ENCODE results near the gene NSMCE1. TPM values are rescaled to one million over a fixed set of nuclear protein-coding genes. Genes with fewer than 3 reads are reported as not detected.
"Not testable (repeated sequence)": the region's sequence is repeated elsewhere in the genome, so short reads cannot be mapped to it uniquely, and the experiment has no call there.

Gene NSMCE1
- total RNA-seq, 1 donor from 2014 or later, result 21.0 TPM

- TF ChIP-seq, protein P1, sequence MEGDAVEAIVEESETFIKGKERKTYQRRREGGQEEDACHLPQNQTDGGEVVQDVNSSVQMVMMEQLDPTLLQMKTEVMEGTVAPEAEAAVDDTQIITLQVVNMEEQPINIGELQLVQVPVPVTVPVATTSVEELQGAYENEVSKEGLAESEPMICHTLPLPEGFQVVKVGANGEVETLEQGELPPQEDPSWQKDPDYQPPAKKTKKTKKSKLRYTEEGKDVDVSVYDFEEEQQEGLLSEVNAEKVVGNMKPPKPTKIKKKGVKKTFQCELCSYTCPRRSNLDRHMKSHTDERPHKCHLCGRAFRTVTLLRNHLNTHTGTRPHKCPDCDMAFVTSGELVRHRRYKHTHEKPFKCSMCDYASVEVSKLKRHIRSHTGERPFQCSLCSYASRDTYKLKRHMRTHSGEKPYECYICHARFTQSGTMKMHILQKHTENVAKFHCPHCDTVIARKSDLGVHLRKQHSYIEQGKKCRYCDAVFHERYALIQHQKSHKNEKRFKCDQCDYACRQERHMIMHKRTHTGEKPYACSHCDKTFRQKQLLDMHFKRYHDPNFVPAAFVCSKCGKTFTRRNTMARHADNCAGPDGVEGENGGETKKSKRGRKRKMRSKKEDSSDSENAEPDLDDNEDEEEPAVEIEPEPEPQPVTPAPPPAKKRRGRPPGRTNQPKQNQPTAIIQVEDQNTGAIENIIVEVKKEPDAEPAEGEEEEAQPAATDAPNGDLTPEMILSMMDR (IDR thresholded peaks at IDR 0.05; ENCODE audit: unreplicated experiment), result no peak
- DNase-seq (ENCODE audit: low spot score), result no peak
Measured at GRCh38 chr16:27293343-27293742, 24.8 kb upstream of the NSMCE1 start.

DNA sequence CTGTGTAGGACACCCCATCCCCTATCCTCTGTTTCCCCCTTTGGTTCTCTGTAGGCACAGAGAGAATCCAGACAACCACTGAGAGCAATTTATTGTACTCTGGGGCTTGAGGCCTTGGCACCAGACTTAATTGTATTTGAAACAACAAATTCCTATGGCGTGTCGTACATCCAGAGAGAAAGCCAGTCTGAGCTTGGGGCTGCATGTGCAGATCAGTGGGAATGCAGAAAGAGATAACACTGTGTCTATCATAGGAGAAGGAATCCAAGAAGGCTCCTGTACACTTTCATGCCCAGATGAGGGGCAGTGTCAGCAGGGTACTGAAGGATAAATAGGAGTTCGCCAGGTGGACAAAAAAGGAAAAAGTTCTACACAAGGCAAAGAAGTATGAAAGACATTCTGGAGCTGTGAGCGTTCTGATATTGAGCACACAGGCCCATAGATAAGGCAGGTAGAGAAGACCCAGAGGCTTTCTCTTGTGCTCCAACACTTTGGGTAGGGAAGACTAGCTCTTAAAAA lies 23.2 kb upstream of the NSMCE1 start:
- Mint-ChIP-seq H3K27me3 (ENCODE audit: unreplicated experiment) (peaks cover 7% of the 10 kb centered on the region), H3K4me3 (ENCODE audit: unreplicated experiment) (no peak overlapping the region)

More at GRCh38 chr16:27293343-27293742, 24.8 kb upstream of the NSMCE1 start:
- no peaks in the 10 kb centered on the region for H3K36me3 Mint-ChIP-seq (ENCODE audit: low read depth, unreplicated experiment)
- no peak overlapping the region for H3K4me3 Mint-ChIP-seq (ENCODE audit: unreplicated experiment)
- H3K27me3 Mint-ChIP-seq (ENCODE audit: unreplicated experiment), result peaks cover 3% of the 10 kb centered on the region
- H3K27ac Mint-ChIP-seq (ENCODE audit: unreplicated experiment), result no peak overlapping the region
- no peaks in the 10 kb centered on the region for H3K9me3 Mint-ChIP-seq (ENCODE audit: unreplicated experiment)
- H3K4me1 Mint-ChIP-seq (ENCODE audit: unreplicated experiment), result peaks cover 7% of the 10 kb centered on the region

DNA sequence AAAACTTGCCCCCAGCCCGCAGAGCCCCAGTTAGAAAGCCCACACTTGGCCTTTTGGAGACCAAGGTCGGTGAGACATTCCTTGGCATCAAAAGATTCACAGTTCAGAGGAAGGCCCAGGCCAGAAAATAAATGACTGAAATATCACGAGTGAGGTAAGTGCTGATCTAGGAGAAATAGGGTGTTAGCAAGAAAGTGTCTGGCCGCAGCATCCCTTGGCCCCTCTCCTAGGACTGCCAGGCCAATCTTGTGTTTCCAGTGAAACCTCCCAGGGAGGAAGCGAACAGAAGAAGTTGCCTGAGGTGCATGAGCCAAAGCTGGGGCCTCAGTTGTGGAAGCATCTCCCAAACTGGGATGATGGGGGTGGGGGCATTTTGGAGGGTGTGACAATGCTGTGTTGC lies 22.5 kb upstream of the NSMCE1 start:
- no peaks in the 10 kb centered on the region for H3K36me3 Mint-ChIP-seq (ENCODE audit: low read depth, unreplicated experiment)
- DNase-seq (ENCODE audit: low spot score), result no peak
- TF ChIP-seq, protein P1 (IDR thresholded peaks at IDR 0.05; ENCODE audit: unreplicated experiment), result no peak
- peaks cover 7% of the 10 kb centered on the region for H3K27me3 Mint-ChIP-seq (ENCODE audit: unreplicated experiment)
- H3K9me3 Mint-ChIP-seq (ENCODE audit: unreplicated experiment), result no peaks in the 10 kb centered on the region
- H3K4me3 Mint-ChIP-seq (ENCODE audit: unreplicated experiment), result no peak overlapping the region
- peaks cover 12% of the 10 kb centered on the region for H3K4me1 Mint-ChIP-seq (ENCODE audit: unreplicated experiment)
- no peak overlapping the region for H3K27ac Mint-ChIP-seq (ENCODE audit: unreplicated experiment)

More for the DNA sequence above, 23.2 kb upstream of the NSMCE1 start:
- DNase-seq (ENCODE audit: low spot score), result no peak
- no peaks in the 10 kb centered on the region for H3K36me3 Mint-ChIP-seq (ENCODE audit: low read depth, unreplicated experiment)
- peaks cover 7% of the 10 kb centered on the region for H3K4me1 Mint-ChIP-seq (ENCODE audit: unreplicated experiment)
- H3K9me3 Mint-ChIP-seq (ENCODE audit: unreplicated experiment), result no peaks in the 10 kb centered on the region
- no peak overlapping the region for H3K27ac Mint-ChIP-seq (ENCODE audit: unreplicated experiment)
- TF ChIP-seq, protein P1 (IDR thresholded peaks at IDR 0.05; ENCODE audit: unreplicated experiment), result no peak

GRCh38 chr16:27290562-27290961 lies 22.0 kb upstream of the NSMCE1 start:
- H3K4me1 Mint-ChIP-seq (ENCODE audit: unreplicated experiment), result peaks cover 16% of the 10 kb centered on the region
- H3K36me3 Mint-ChIP-seq (ENCODE audit: low read depth, unreplicated experiment), result no peaks in the 10 kb centered on the region
- DNase-seq (ENCODE audit: low spot score), result no peak
- H3K27me3 Mint-ChIP-seq (ENCODE audit: unreplicated experiment), result peaks cover 7% of the 10 kb centered on the region
- H3K9me3 Mint-ChIP-seq (ENCODE audit: unreplicated experiment), result no peaks in the 10 kb centered on the region
- no peak overlapping the region for H3K27ac Mint-ChIP-seq (ENCODE audit: unreplicated experiment)
- H3K4me3 Mint-ChIP-seq (ENCODE audit: unreplicated experiment), result no peak overlapping the region
- TF ChIP-seq, protein P1 (IDR thresholded peaks at IDR 0.05; ENCODE audit: unreplicated experiment), result no peak

DNA sequence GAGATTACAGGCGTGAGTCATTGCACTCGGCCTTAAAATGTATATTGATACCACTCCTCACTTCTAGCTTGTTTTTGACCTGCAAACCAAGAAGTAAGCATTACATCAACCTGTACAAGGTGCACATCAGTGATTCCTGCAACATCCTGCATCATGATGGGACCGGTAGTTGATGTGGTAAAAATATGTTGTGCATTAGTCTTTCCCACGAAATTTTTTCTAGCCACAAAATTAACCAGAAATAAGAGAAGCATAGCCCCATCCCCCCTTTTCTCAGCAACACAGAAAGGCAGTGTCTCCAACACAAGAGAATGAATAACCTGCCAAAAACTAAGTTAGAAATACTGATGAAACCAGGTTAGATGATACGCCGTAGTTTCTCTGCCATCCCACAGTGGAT lies 21.1 kb upstream of the NSMCE1 start:
- no peak overlapping the region for H3K4me3 Mint-ChIP-seq (ENCODE audit: unreplicated experiment)
- H3K27ac Mint-ChIP-seq (ENCODE audit: unreplicated experiment), result no peak overlapping the region
- no peaks in the 10 kb centered on the region for H3K36me3 Mint-ChIP-seq (ENCODE audit: low read depth, unreplicated experiment)
- DNase-seq (ENCODE audit: low spot score), result no peak
- H3K4me1 Mint-ChIP-seq (ENCODE audit: unreplicated experiment), result peaks cover 16% of the 10 kb centered on the region
- TF ChIP-seq, protein P1 (IDR thresholded peaks at IDR 0.05; ENCODE audit: unreplicated experiment), result no peak
- no peaks in the 10 kb centered on the region for H3K9me3 Mint-ChIP-seq (ENCODE audit: unreplicated experiment)
- H3K27me3 Mint-ChIP-seq (ENCODE audit: unreplicated experiment), result peaks cover 7% of the 10 kb centered on the region

DNA sequence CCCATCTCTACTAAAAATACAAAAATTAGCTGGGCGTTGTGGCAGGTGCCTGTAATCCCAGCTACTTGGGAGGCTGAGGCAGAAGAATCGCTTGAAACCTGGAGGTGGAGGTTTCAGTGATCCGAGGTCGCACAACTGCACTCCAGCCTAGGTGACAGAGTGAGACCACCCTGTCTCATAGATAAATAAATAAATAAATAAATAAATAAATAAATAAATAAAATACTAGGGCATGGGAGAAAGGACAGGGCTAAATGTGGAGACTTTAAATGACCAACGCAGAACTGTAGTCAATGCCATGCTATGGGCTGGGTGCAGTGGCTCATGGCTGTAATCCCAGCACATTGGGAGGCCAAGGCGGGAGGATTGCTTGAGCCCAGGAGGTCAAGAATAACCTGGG lies 19.7 kb upstream of the NSMCE1 start:
- not testable (repeated sequence) for H3K9me3 Mint-ChIP-seq (ENCODE audit: unreplicated experiment); DNase-seq (ENCODE audit: low spot score); H3K27me3 Mint-ChIP-seq (ENCODE audit: unreplicated experiment); H3K4me3 Mint-ChIP-seq (ENCODE audit: unreplicated experiment); H3K36me3 Mint-ChIP-seq (ENCODE audit: low read depth, unreplicated experiment); H3K27ac Mint-ChIP-seq (ENCODE audit: unreplicated experiment)
- peaks cover 16% of the 10 kb centered on the region for H3K4me1 Mint-ChIP-seq (ENCODE audit: unreplicated experiment)
